ENCODE data around the gene CDC42BPA.

DNA sequence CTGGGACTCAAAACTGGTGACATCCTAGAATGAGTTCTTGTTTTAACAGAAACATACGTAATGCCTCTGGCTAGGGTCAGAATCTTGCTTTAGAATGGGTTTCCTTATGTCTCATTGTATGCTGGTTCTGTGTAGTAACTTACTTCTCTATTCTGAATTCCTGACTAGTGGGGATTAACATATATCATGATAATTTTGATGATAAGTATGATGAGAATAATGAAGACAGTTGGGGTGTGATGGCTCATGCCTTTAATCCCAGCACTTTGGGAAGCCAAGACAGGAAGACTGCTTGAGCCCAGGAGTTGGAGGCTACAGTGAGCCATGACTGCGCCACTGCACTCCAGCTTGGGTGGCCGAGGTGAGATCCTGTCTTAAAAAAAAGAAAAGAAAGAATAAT is 31.7 kb upstream of the CDC42BPA start:
- TF ChIP-seq TAF1 (IDR thresholded peaks at IDR 0.05; ENCODE audit: borderline replicate concordance, insufficient read depth, low read length) (no peak), POLR2AphosphoS5 (IDR thresholded peaks at IDR 0.05; ENCODE audit: low read depth, low read length) (no peak), FOXP2 (optimal IDR thresholded peaks at IDR 0.05; ENCODE audit: borderline replicate concordance, extremely low read depth, extremely low read length, insufficient read depth) (no peak)
- TF ChIP-seq, protein P1, sequence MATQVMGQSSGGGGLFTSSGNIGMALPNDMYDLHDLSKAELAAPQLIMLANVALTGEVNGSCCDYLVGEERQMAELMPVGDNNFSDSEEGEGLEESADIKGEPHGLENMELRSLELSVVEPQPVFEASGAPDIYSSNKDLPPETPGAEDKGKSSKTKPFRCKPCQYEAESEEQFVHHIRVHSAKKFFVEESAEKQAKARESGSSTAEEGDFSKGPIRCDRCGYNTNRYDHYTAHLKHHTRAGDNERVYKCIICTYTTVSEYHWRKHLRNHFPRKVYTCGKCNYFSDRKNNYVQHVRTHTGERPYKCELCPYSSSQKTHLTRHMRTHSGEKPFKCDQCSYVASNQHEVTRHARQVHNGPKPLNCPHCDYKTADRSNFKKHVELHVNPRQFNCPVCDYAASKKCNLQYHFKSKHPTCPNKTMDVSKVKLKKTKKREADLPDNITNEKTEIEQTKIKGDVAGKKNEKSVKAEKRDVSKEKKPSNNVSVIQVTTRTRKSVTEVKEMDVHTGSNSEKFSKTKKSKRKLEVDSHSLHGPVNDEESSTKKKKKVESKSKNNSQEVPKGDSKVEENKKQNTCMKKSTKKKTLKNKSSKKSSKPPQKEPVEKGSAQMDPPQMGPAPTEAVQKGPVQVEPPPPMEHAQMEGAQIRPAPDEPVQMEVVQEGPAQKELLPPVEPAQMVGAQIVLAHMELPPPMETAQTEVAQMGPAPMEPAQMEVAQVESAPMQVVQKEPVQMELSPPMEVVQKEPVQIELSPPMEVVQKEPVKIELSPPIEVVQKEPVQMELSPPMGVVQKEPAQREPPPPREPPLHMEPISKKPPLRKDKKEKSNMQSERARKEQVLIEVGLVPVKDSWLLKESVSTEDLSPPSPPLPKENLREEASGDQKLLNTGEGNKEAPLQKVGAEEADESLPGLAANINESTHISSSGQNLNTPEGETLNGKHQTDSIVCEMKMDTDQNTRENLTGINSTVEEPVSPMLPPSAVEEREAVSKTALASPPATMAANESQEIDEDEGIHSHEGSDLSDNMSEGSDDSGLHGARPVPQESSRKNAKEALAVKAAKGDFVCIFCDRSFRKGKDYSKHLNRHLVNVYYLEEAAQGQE (IDR thresholded peaks at IDR 0.05; ENCODE audit: insufficient read depth in 1 of 2, low read depth in 2 of 2, low read length in 2 of 2) = no peak
